ENCODE results near the gene FOXRED1. TPM values are rescaled to one million over a fixed set of nuclear protein-coding genes. Genes with fewer than 3 reads are reported as not detected.

Gene FOXRED1
- total RNA-seq, 1 donor from 2014 or later = 48.6 TPM

- Mint-ChIP-seq H3K27ac (no peak overlapping the region), H3K4me1 (peaks cover 2% of the 10 kb centered on the region), H3K9me3 (no peaks in the 10 kb centered on the region), H3K27me3 (ENCODE audit: low read depth) (no peaks in the 10 kb centered on the region), H3K4me3 (no peak overlapping the region), H3K36me3 (peaks cover 38% of the 10 kb centered on the region)
- DNase-seq (ENCODE audit: low spot score in 2 of 2, unreplicated experiment in 2 of 2) = no peak
- no peak for TF ChIP-seq CTCF (IDR thresholded peaks at IDR 0.05; ENCODE audit: unreplicated experiment)
Observed at GRCh38 chr11:126262216-126262615, 6.7 kb upstream of the FOXRED1 start.

GRCh38 chr11:126263489-126263888 lies 5.5 kb upstream of the FOXRED1 start:
- no peak for DNase-seq (ENCODE audit: low spot score in 2 of 2, unreplicated experiment in 2 of 2)
- no peak for TF ChIP-seq CTCF (IDR thresholded peaks at IDR 0.05; ENCODE audit: unreplicated experiment)
- no peak overlapping the region for H3K27ac Mint-ChIP-seq
- H3K27me3 Mint-ChIP-seq (ENCODE audit: low read depth) = no peaks in the 10 kb centered on the region
- peaks cover 34% of the 10 kb centered on the region for H3K36me3 Mint-ChIP-seq
- H3K9me3 Mint-ChIP-seq = no peaks in the 10 kb centered on the region
- H3K4me3 Mint-ChIP-seq = no peak overlapping the region
- H3K4me1 Mint-ChIP-seq = peaks cover 9% of the 10 kb centered on the region

GRCh38 chr11:126265811-126266210 lies 3.1 kb upstream of the FOXRED1 start:
- no peak overlapping the region for H3K27ac Mint-ChIP-seq
- H3K4me1 Mint-ChIP-seq = peaks cover 21% of the 10 kb centered on the region
- no peak for DNase-seq (ENCODE audit: low spot score in 2 of 2, unreplicated experiment in 2 of 2)
- H3K36me3 Mint-ChIP-seq = peaks cover 30% of the 10 kb centered on the region
- no peak overlapping the region for H3K4me3 Mint-ChIP-seq
- TF ChIP-seq CTCF (IDR thresholded peaks at IDR 0.05; ENCODE audit: unreplicated experiment) = no peak
- H3K27me3 Mint-ChIP-seq (ENCODE audit: low read depth) = no peaks in the 10 kb centered on the region
- H3K9me3 Mint-ChIP-seq = no peaks in the 10 kb centered on the region

- no peak for DNase-seq (ENCODE audit: low spot score in 2 of 2, unreplicated experiment in 2 of 2)
- Mint-ChIP-seq H3K9me3 (no peaks in the 10 kb centered on the region), H3K27me3 (ENCODE audit: low read depth) (no peaks in the 10 kb centered on the region), H3K4me3 (peak overlapping the region; percentile 95), H3K4me1 (peaks cover 21% of the 10 kb centered on the region), H3K36me3 (peaks cover 28% of the 10 kb centered on the region), H3K27ac (peak overlapping the region; percentile 99)
- no peak for TF ChIP-seq CTCF (IDR thresholded peaks at IDR 0.05; ENCODE audit: unreplicated experiment)
Observed at GRCh38 chr11:126267650-126268049, 1.3 kb upstream of the FOXRED1 start.

- Mint-ChIP-seq H3K4me3 (peak overlapping the region; percentile 95), H3K27ac (peak overlapping the region; percentile 99), H3K36me3 (peaks cover 28% of the 10 kb centered on the region), H3K4me1 (peaks cover 21% of the 10 kb centered on the region), H3K9me3 (no peaks in the 10 kb centered on the region), H3K27me3 (ENCODE audit: low read depth) (no peaks in the 10 kb centered on the region)
- no peak for TF ChIP-seq CTCF (IDR thresholded peaks at IDR 0.05; ENCODE audit: unreplicated experiment)
- no peak for DNase-seq (ENCODE audit: low spot score in 2 of 2, unreplicated experiment in 2 of 2)
Observed at GRCh38 chr11:126268361-126268707, 620 bp upstream of the FOXRED1 start.

DNA sequence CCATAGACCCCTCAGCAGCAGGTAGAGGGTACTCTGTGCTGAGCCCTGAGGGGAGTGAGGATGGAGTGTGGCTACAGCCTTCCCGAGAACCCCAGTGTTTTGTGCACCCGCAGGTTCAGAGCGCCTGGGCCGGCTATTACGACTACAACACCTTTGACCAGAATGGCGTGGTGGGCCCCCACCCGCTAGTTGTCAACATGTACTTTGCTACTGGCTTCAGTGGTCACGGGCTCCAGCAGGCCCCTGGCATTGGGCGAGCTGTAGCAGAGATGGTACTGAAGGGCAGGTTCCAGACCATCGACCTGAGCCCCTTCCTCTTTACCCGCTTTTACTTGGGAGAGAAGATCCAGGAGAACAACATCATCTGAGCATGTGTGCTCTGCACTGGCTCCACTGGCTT lies 8.4 kb downstream of the FOXRED1 start:
- Mint-ChIP-seq H3K4me3 (no peak overlapping the region), H3K36me3 (peaks cover 13% of the 10 kb centered on the region), H3K9me3 (no peaks in the 10 kb centered on the region), H3K27ac (no peak overlapping the region), H3K4me1 (peaks cover 10% of the 10 kb centered on the region), H3K27me3 (ENCODE audit: low read depth) (no peaks in the 10 kb centered on the region)
- no peak for DNase-seq (ENCODE audit: low spot score in 2 of 2, unreplicated experiment in 2 of 2)
- no peak for TF ChIP-seq CTCF (IDR thresholded peaks at IDR 0.05; ENCODE audit: unreplicated experiment)
